Measurements from ENCODE around the gene SPPL3. TPM values are rescaled to one million over a fixed set of nuclear protein-coding genes. Genes with fewer than 3 reads are reported as not detected.

SPPL3 gene
- total RNA-seq, 4 donors from 2014 or later = 25.7 to 37.5 (median 34.7) TPM

- Histone ChIP-seq H3K4me1 (peaks cover 0 to 4% of the 10 kb centered on the region in 2 donors), H3K4me3 (replicated peaks in 1 of 3) (no peak overlapping the region), H3K9me3 (no peaks in the 10 kb centered on the region), H3K27me3 (no peaks in the 10 kb centered on the region), H3K36me3 (no peaks in the 10 kb centered on the region), H3K27ac (no peak overlapping the region)
- 96 to 97% methylated on average over 2 of the region's 2 CpGs for WGBS, 2 donors
- DNase-seq = no peak
- intact Hi-C loops (cut with DNase I) = no loop called here
- TF ChIP-seq POLR2A (IDR thresholded peaks at IDR 0.05) = no peak
- TF ChIP-seq CTCF (IDR thresholded peaks at IDR 0.05) = no peak
Measured at GRCh38 chr12:120801146-120801545, 103.0 kb downstream of the SPPL3 start.

- no peak for DNase-seq
- no peak overlapping the region for H3K4me3 ChIP-seq (replicated peaks in 1 of 3)
- no peaks in the 10 kb centered on the region for H3K27me3 ChIP-seq
- no peaks in the 10 kb centered on the region for H3K36me3 ChIP-seq
- no peak for TF ChIP-seq CTCF (IDR thresholded peaks at IDR 0.05)
- TF ChIP-seq POLR2A (IDR thresholded peaks at IDR 0.05) = no peak
- H3K9me3 ChIP-seq = no peaks in the 10 kb centered on the region
- H3K27ac ChIP-seq = no peak overlapping the region
- intact Hi-C loops (cut with DNase I) = no loop called here
- H3K4me1 ChIP-seq = peaks cover 0 to 4% of the 10 kb centered on the region in 2 donors
Measured at GRCh38 chr12:120800665-120801064, 103.5 kb downstream of the SPPL3 start.

- TF ChIP-seq POLR2A (IDR thresholded peaks at IDR 0.05) = no peak
- TF ChIP-seq CTCF (IDR thresholded peaks at IDR 0.05) = no peak
- H3K27ac ChIP-seq = no peak overlapping the region
- no peak for DNase-seq
- H3K27me3 ChIP-seq = no peaks in the 10 kb centered on the region
- 62 to 71% methylated on average over 3 of the region's 3 CpGs for WGBS, 2 donors
- no peak overlapping the region for H3K4me3 ChIP-seq (replicated peaks in 1 of 3)
- intact Hi-C loops (cut with DNase I) = no loop called here
- no peaks in the 10 kb centered on the region for H3K36me3 ChIP-seq
- H3K4me1 ChIP-seq = peaks cover 0 to 4% of the 10 kb centered on the region in 2 donors
- H3K9me3 ChIP-seq = no peaks in the 10 kb centered on the region
Measured at GRCh38 chr12:120799243-120800045, 104.7 kb downstream of the SPPL3 start.

- no peaks in the 10 kb centered on the region for H3K36me3 ChIP-seq
- DNase-seq = no peak
- intact Hi-C loops (cut with DNase I) = no loop called here
- H3K27me3 ChIP-seq = no peaks in the 10 kb centered on the region
- peaks cover 0 to 4% of the 10 kb centered on the region in 2 donors for H3K4me1 ChIP-seq
- no peaks in the 10 kb centered on the region for H3K9me3 ChIP-seq
- no peak overlapping the region for H3K4me3 ChIP-seq (replicated peaks in 1 of 3)
- WGBS, 2 donors = 62 to 64% methylated on average over 4 of the region's 4 CpGs
- no peak for TF ChIP-seq CTCF (IDR thresholded peaks at IDR 0.05)
- TF ChIP-seq POLR2A (IDR thresholded peaks at IDR 0.05) = no peak
- no peak overlapping the region for H3K27ac ChIP-seq
Measured at GRCh38 chr12:120798696-120799095, 105.5 kb downstream of the SPPL3 start.
